ENCODE results near the gene DDX19B.

DNA sequence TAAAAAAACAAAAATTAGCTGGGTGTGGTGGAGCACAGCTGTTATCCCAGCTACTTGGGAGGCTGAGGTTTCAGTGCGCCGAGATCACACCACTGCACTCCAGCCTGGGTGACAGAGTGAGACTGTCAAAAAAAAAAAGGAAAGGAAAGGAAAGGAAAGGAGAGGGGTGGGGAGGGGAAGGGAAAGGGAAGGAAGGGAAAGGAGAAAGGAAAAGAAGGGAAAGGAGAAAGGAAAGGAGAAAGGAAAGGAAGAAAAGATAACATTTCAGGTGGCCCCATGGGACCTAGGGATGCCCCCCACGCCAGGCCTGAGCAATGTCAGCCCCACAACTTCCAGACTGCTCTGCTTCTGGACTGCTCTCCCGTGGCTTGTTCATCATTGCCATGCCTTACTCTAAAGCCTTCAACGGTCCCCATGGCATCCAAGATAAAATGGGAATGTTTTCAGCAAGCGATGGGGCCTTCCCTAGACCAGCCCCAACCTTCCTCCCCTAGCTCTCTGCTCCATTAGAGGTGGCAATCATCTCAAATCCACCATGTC, 84.5 kb downstream of the DDX19B start:
- TF ChIP-seq, protein P1, sequence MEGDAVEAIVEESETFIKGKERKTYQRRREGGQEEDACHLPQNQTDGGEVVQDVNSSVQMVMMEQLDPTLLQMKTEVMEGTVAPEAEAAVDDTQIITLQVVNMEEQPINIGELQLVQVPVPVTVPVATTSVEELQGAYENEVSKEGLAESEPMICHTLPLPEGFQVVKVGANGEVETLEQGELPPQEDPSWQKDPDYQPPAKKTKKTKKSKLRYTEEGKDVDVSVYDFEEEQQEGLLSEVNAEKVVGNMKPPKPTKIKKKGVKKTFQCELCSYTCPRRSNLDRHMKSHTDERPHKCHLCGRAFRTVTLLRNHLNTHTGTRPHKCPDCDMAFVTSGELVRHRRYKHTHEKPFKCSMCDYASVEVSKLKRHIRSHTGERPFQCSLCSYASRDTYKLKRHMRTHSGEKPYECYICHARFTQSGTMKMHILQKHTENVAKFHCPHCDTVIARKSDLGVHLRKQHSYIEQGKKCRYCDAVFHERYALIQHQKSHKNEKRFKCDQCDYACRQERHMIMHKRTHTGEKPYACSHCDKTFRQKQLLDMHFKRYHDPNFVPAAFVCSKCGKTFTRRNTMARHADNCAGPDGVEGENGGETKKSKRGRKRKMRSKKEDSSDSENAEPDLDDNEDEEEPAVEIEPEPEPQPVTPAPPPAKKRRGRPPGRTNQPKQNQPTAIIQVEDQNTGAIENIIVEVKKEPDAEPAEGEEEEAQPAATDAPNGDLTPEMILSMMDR (IDR thresholded peaks at IDR 0.05; ENCODE audit: insufficient read depth, low read length), result no peak
- TF ChIP-seq POLR2AphosphoS5 (IDR thresholded peaks at IDR 0.05; ENCODE audit: low read depth) (no peak), GABPA (IDR thresholded peaks at IDR 0.05; ENCODE audit: low read depth) (no peak), SPI1 (IDR thresholded peaks at IDR 0.05; ENCODE audit: borderline replicate concordance, low read depth) (no peak)
- TF ChIP-seq, protein P2, sequence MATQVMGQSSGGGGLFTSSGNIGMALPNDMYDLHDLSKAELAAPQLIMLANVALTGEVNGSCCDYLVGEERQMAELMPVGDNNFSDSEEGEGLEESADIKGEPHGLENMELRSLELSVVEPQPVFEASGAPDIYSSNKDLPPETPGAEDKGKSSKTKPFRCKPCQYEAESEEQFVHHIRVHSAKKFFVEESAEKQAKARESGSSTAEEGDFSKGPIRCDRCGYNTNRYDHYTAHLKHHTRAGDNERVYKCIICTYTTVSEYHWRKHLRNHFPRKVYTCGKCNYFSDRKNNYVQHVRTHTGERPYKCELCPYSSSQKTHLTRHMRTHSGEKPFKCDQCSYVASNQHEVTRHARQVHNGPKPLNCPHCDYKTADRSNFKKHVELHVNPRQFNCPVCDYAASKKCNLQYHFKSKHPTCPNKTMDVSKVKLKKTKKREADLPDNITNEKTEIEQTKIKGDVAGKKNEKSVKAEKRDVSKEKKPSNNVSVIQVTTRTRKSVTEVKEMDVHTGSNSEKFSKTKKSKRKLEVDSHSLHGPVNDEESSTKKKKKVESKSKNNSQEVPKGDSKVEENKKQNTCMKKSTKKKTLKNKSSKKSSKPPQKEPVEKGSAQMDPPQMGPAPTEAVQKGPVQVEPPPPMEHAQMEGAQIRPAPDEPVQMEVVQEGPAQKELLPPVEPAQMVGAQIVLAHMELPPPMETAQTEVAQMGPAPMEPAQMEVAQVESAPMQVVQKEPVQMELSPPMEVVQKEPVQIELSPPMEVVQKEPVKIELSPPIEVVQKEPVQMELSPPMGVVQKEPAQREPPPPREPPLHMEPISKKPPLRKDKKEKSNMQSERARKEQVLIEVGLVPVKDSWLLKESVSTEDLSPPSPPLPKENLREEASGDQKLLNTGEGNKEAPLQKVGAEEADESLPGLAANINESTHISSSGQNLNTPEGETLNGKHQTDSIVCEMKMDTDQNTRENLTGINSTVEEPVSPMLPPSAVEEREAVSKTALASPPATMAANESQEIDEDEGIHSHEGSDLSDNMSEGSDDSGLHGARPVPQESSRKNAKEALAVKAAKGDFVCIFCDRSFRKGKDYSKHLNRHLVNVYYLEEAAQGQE (IDR thresholded peaks at IDR 0.05; ENCODE audit: insufficient replicate concordance, low read depth), result no peak
